Neural cell (in vitro differentiated cells): Measurements from ENCODE around the gene KLHDC4.

Experiments used
- CTCF ChIP-seq: fragments of 450-650 bp; IDR thresholded peaks from 2 replicates; pipeline ENCODE4 v1.5.1; 2014; ENCODE audit warnings: antibody characterized with exemption, mild to moderate bottlenecking, moderate library complexity; ENCODE audit not compliant: poor library complexity, severe bottlenecking
- EP300 ChIP-seq: fragments of 450-650 bp; conservative IDR thresholded peaks from 2 replicates; pipeline ENCODE4 v1.6.1; 2014; ENCODE audit warnings: antibody characterized with exemption, mild to moderate bottlenecking, moderate library complexity; ENCODE audit not compliant: poor library complexity, severe bottlenecking
- EZH2 ChIP-seq: fragments of 200-600, 300-800 bp; shearing (Covaris generic), sonication (generic); IDR thresholded peaks from 2 replicates; pipeline ENCODE4 v1.6.1; 2014; ENCODE audit warnings: antibody characterized with exemption, low read length, borderline replicate concordance, mild to moderate bottlenecking; ENCODE audit not compliant: insufficient read depth, poor library complexity, severe bottlenecking
- MXI1 ChIP-seq: fragments of 450-650 bp; conservative IDR thresholded peaks from 2 replicates; pipeline ENCODE4 v1.6.1; 2014; ENCODE audit warnings: antibody characterized with exemption, mild to moderate bottlenecking; ENCODE audit not compliant: poor library complexity, severe bottlenecking
- POLR2AphosphoS5 ChIP-seq: IDR thresholded peaks from 2 replicates; pipeline ENCODE4 v1.6.1; 2012
- REST ChIP-seq: IDR thresholded peaks from 2 replicates; pipeline ENCODE4 v1.6.1; 2012; ENCODE audit warnings: borderline replicate concordance
- SMC3 ChIP-seq: fragments of 450-650 bp; conservative IDR thresholded peaks from 2 replicates; pipeline ENCODE4 v1.6.1; 2014; ENCODE audit warnings: antibody characterized with exemption, mild to moderate bottlenecking, moderate library complexity; ENCODE audit not compliant: poor library complexity
- TAF1 ChIP-seq: IDR thresholded peaks from 2 replicates; pipeline ENCODE4 v1.6.1; 2012; ENCODE audit warnings: low read depth

DNA sequence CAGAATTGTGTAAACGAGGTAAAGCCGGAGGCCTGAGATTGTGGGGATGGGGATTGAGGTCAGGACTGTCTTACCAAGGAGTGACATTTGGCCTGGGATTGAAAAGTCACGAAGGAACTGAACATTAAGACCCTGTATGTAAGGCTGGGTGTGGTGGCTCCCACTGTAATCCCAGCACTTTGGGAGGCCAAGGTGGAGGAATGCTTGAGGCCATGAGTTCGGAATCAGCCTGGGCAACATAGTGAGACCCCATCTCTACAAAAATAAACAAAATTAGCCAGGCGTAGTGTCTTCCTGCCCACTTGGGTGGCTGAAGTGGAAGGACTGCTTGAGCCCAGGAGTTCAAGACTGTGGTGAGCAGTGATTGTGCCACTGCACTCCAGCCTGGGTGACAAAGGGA lies 88.0 kb downstream of the KLHDC4 start:
- no peak for TF ChIP-seq MXI1
- no peak for TF ChIP-seq CTCF
- no peak for TF ChIP-seq TAF1
- TF ChIP-seq POLR2AphosphoS5 = no peak
- TF ChIP-seq EZH2 = no peak
- TF ChIP-seq EP300 = no peak
- no peak for TF ChIP-seq REST
- TF ChIP-seq SMC3 = no peak
